Fibroblast of skin of right biceps (primary cell): Measurements from ENCODE around the gene MR1.
"Not testable (repeated sequence)": the region's sequence is repeated elsewhere in the genome, so short reads cannot be mapped to it uniquely, and the experiment has no call there.

ENCODE experiments used
- DNase-seq: peaks from one replicate; pipeline ENCODE4 v3.0.0-alpha.2; 2013

The MR1 gene

GRCh38 chr1:181033128-181033798, 520 bp upstream of the MR1 start:
- no peak for DNase-seq

- DNase-seq: not testable (repeated sequence)
Observed at GRCh38 chr1:181035210-181035609, 1.4 kb downstream of the MR1 start.

GRCh38 chr1:181036107-181036836, 2.5 kb downstream of the MR1 start:
- DNase-seq: no peak

DNA sequence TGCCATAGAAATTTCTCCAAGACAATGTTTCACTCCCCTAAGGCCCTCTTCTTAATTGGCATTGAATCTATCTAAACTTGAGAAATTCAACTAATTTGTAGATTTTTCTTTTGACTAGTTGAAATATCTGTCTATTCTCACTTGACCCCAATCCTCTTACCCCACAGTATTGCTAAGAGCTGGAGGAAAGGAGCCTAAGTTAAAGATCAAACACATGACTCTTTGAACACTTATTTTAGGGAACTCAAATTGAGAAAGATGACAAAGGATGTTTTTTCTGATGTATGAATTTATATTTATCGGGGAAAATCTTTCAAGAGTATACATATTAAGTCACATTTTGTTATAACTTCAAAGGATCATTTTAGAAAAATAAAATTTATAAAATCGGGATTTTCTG, 3.6 kb downstream of the MR1 start:
- no peak for DNase-seq

DNA sequence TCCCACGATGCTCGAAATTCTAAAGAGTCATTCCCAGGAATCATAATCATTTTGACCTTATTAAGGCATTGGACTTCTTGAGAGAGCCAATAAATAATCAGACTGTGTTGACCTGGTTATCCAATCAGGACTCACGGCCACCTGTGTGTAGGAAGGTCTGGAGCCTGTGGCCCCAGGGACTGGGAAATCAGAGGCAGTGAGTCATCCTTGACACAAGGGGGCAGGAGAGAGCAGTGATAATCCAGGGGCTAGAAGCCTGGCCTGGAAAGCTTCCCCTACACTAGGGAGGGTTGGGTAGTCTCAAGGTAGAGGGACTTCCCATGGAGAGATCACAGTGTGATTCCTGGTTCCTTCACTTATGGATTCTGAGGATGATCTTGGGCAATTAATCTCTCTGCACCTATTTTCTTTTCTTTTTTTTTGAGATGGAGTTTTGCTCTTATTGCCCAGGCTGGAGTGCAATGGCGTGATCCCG, 4.7 kb downstream of the MR1 start:
- peak; percentile 74 for DNase-seq

DNA sequence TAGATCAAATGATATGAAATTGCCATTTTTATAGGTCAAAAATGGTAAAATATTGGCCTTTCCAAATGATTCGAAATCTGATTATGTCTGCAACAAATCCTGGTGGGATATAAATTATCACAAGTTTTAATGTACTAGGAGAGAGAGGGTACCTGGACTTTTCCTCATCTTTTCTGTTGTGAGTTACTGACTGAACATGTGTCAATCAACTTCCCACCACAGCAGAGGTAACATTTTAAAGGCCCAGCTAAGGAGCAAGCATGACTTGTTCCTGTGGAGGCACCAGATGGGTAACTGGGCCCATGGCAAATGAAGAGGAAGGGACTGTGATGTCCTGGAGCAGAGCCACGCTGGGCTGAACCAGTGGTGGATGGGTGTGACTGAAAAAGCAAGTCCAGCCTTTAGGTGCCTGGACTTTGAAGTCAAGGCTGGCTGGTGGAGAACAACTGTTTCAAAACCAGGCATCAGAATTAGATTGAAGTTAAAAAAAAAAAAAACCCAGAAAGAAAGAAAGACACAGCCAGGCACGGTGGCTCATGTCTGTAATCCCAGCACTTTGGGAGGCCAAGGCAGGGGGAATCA, 6.6 kb downstream of the MR1 start:
- no peak for DNase-seq

DNA sequence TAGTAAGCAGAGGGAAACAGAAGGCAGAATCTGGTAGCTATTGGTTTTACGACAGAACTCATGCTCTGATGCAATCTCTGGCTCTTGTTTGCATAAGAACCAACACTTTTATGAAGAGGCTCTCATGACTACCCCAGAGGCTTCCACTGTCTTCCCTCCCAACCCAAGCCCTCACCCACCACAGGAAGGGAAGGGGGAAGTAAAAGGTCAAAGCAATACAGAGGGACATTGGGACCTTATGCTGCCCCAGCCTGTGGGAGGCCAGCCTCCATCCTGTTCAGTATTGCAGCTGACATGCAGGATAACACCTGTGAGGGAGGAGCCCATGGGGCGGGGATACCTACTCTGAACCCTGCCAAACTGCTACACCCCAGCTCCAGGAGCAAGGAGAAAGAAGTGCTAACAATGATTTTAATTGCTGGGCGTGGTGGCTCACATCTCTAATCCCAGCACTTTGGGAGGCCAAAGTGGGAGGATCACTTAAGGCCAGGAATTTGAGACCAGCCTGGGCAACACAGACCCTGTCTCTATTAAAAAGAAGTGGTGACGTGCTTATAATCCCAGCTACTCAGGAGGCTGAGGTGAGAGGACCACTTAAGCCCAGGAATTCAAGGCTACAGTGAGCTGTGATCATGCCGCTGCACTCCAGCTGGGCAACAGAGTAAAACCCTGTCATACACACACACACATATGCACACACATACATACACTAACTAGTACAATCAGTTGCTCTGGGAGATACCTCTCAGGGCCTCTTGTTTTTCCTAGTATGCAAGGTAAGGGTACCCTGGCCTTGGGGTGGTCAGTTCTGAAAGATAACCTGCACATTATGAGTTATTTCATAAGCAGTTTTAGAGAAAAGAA, 9.5 kb downstream of the MR1 start:
- DNase-seq: no peak

- DNase-seq: no peak
Observed at GRCh38 chr1:181044449-181044966, 10.7 kb downstream of the MR1 start.

DNA sequence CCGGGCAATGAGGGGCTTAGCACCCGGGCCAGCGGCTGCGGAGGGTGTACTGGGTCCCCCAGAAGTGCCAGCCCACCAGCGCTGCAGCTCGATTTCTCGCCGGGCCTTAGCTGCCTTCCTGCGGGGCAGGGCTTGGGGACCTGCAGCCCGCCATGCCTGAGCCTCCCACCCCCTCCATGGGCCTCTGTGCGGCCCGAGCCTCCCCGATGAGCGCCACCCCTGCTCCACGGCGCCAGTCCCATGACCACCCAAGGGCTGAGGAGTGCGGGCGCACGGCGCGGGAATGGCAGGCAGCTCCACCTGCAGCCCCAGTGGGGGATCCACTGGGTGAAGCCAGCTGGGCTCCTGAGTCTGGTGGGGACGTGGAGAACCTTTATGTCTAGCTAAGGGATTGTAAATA, 12.2 kb downstream of the MR1 start:
- DNase-seq: not testable (repeated sequence)

- no peak for DNase-seq
Observed at GRCh38 chr1:181049378-181049777, 15.6 kb downstream of the MR1 start.

- no peak for DNase-seq
Observed at GRCh38 chr1:181050922-181051321, 17.1 kb downstream of the MR1 start.

DNA sequence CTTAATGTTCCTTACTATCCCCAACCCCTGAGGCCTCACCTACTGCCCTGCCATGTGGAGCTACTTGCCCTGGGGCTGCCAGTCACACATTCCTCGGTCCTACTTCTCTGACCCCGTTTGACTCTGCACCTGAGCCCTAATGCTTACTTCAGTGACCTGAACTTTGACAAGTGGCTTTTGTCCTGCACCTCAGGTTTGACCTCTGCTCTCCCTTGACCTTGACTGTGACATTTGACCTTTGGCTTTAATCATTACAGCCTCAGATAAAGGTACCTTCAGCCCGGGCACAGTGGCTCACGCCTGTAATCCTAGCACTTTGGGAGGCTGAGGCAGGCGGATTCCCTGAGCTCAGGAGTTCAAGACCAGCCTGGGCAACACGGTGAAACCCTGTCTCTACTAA, 22.8 kb downstream of the MR1 start:
- no peak for DNase-seq

DNA sequence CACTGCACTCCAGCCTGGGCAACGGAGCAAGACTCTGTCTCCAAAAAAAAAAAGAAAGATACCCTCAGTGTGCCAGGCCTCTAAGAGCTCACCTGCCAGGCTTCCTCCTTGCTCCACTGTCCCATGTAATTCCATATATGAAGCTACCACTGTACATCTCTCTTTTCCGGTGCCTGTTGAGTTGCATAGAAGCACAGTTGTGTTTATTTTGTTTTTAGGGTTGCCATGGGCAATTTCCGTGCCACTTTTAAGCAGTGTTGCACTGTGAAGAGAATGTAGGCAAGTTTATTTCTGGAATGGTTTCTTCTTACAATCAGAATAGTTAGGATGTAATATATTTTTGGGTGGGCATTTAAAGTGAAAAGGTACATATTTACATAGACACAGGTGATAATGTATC, 23.3 kb downstream of the MR1 start:
- no peak for DNase-seq

- no peak for DNase-seq
Observed at GRCh38 chr1:181059435-181059834, 25.7 kb downstream of the MR1 start.

DNA sequence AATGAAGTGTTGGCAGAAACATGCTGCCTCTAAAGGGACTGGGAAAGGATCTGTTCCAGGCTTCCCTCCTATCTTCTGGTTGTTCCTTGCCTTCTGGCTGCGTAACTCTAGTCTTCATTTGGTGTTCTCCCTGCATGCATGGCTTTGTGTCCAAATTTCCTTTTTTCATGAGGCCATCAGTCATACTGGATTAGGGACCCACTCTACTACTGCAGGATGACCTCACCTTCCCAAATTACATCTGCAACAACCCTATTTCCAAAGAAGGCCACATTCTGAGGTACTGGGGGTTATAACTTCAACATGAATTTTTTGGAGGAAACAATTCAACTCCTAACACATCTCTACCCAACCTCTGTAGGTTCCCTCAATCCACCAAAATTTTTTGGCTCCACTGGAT, 26.3 kb downstream of the MR1 start:
- DNase-seq: no peak

DNA sequence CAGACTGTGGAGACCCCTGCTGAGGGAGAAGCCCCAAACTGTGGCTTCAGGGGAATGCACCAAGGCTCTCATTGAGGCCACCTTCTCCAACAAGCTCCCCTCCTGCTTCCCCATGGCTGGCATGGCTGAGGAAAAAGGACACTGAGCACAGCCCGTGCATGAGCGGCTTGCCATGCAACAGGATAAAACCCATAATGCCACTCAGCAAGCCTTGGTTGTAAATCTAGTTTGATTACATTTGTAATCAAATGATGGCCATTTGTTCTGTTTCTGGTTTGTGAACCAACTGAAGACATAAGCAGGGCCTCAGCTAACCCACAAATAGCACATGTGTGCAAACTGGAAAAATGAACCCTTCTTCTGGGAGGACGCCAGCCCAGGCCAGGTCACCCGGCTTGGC, 27.2 kb downstream of the MR1 start:
- not testable (repeated sequence) for DNase-seq

GRCh38 chr1:181061487-181061886, 27.7 kb downstream of the MR1 start:
- no peak for DNase-seq

- DNase-seq: no peak
Observed at GRCh38 chr1:181061891-181062835, 28.4 kb downstream of the MR1 start.

DNA sequence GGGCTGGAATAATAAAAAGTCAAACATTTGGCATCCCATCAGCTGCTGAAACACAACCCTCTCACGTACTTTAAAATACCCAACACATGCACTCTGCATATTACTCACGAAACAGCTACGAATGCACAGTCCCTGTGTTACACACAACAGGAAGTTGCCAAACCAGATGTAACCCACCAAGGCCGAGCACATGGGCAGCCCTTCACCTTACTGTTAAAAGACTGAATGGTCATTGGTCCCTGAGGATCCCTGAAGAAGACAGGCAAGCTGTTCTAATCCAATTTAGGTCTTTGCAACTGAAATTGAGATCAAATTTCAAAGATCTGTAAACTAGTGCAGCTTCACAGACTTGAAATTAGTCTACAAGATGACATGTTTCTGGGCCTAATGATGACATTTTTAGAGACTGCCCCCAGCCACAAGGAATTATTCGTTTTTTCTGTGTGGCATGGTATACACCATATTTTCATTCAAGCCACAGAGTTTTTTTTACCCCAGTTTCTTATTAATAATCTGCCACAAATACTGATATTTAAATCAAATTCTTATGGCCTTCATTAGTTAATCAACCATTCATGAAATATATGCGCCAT, 29.1 kb downstream of the MR1 start:
- peak; percentile 69 for DNase-seq

GRCh38 chr1:181064011-181064623, 30.3 kb downstream of the MR1 start:
- DNase-seq: no peak

GRCh38 chr1:181064702-181065101, 30.9 kb downstream of the MR1 start:
- DNase-seq: no peak
